IMR-90 (cell line): ENCODE results near the gene BRMS1. TPM values are rescaled to one million over a fixed set of nuclear protein-coding genes. Genes with fewer than 3 reads are reported as not detected.
A peak's percentile ranks its signal among the peaks of the same experiment; 100 is the strongest.

Experiments
- ATAC-seq: fragments of 200-7000 bp; cut with Tn5 transposase; 2 replicates; pipeline ENCODE4 v1.9.1; 2020; ENCODE audit warnings: low read depth, mild to moderate bottlenecking, moderate library complexity
- BruUV-seq: library from RNA; stranded (reverse); fragments of 400-500 nt; replicated peaks from 2 replicates; lab custom pipeline; 2021; lab: Mats Ljungman, UMichigan
- CTCF ChIA-PET: fragments of 300-600 bp; formaldehyde crosslinking; extraction: SDS; loops from one replicate; lab custom pipeline; 2021; ENCODE audit warnings: antibody characterized with exemption; lab: Yijun Ruan, JAX
- POLR2A ChIA-PET: fragments of 300-600 bp; sonication (Branson Sonifier 250); formaldehyde crosslinking; loops from one replicate; lab custom pipeline; 2022; ENCODE audit warnings: antibody characterized with exemption; ENCODE audit not compliant: unreplicated experiment; lab: Charles Lee
- DNase-seq: peaks from one replicate; pipeline ENCODE4 v3.0.0; 2013
- H2AFZ ChIP-seq: replicated peaks from 2 replicates; pipeline ENCODE3; 2013; ENCODE audit warnings: low read length, mild to moderate bottlenecking; ENCODE audit not compliant: poor library complexity
- H2AK5ac ChIP-seq: 2 replicates; pipeline ENCODE4 v1.6.1; 2013; ENCODE audit warnings: low read depth, low read length, inconsistent platforms
- H2AK9ac ChIP-seq: replicated peaks from 2 replicates; pipeline ENCODE3; 2013; ENCODE audit warnings: mild to moderate bottlenecking, low read depth, low read length, moderate library complexity; ENCODE audit not compliant: poor library complexity
- H2BK120ac ChIP-seq: 2 replicates; pipeline ENCODE4 v1.6.1; 2013; ENCODE audit warnings: low read depth, low read length, inconsistent platforms
- H2BK15ac ChIP-seq: 3 replicates; pipeline ENCODE4 v1.6.1; 2013; ENCODE audit warnings: low read depth, low read length, inconsistent platforms
- H2BK20ac ChIP-seq: 2 replicates; pipeline ENCODE4 v1.6.1; 2013; ENCODE audit warnings: low read depth, mild to moderate bottlenecking, inconsistent platforms, low read length, moderate library complexity
- H2BK5ac ChIP-seq: 2 replicates; pipeline ENCODE4 v1.6.1; 2013; ENCODE audit warnings: mild to moderate bottlenecking, low read depth, low read length, inconsistent platforms; ENCODE audit not compliant: poor library complexity, severe bottlenecking
- H3K14ac ChIP-seq: replicated peaks from 2 replicates; pipeline ENCODE4 v1.6.1; 2013; ENCODE audit warnings: low read depth, low read length, inconsistent platforms
- H3K18ac ChIP-seq: 2 replicates; pipeline ENCODE4 v1.6.1; 2013; ENCODE audit warnings: low read depth, low read length, control low read depth
- H3K23ac ChIP-seq: 2 replicates; pipeline ENCODE4 v1.6.1; 2013; ENCODE audit warnings: low read depth, low read length, inconsistent platforms
- H3K27ac ChIP-seq: 2 replicates; pipeline ENCODE4 v1.5.1; 2013; ENCODE audit warnings: mild to moderate bottlenecking, control low read depth, low read length; ENCODE audit not compliant: insufficient read depth
- H3K27me3 ChIP-seq: 2 replicates; pipeline ENCODE4 v1.6.1; 2013; ENCODE audit warnings: low read length; ENCODE audit not compliant: control insufficient read depth, insufficient read depth
- H3K36me3 ChIP-seq: 2 replicates; pipeline ENCODE4 v1.6.1; 2013; ENCODE audit warnings: low read length, mixed read lengths; ENCODE audit not compliant: control insufficient read depth, insufficient read depth
- H3K4ac ChIP-seq: 2 replicates; pipeline ENCODE4 v1.6.1; 2013; ENCODE audit warnings: low read depth, low read length, inconsistent platforms
- H3K4me1 ChIP-seq: 2 replicates; pipeline ENCODE4 v1.6.1; 2013; ENCODE audit warnings: low read length, mixed read lengths; ENCODE audit not compliant: control insufficient read depth, insufficient read depth
- H3K4me2 ChIP-seq: 2 replicates; pipeline ENCODE4 v1.6.1; 2013; ENCODE audit warnings: low read depth, mild to moderate bottlenecking, control low read depth, low read length, moderate library complexity
- H3K4me3 ChIP-seq: 2 replicates; pipeline ENCODE4 v1.5.1; 2013; ENCODE audit warnings: low read depth, mild to moderate bottlenecking, control low read depth, low read length, moderate library complexity; ENCODE audit not compliant: insufficient read depth
- H3K56ac ChIP-seq: 2 replicates; pipeline ENCODE4 v1.6.1; 2013; ENCODE audit warnings: low read length, inconsistent platforms; ENCODE audit not compliant: insufficient read depth; ENCODE audit errors: extremely low read depth
- H3K79me1 ChIP-seq, 2 experiments: 2 replicates each; pipeline ENCODE4 v1.6.1; 2013; ENCODE audit warnings: low read length in 2 of 2, inconsistent platforms in 1 of 2, low read depth in 1 of 2
- H3K9ac ChIP-seq: 2 replicates; pipeline ENCODE4 v1.6.1; 2013; ENCODE audit warnings: low read depth, low read length, control low read depth
- H3K9me1 ChIP-seq: 2 replicates; pipeline ENCODE4 v1.6.1; 2013; ENCODE audit warnings: low read length, inconsistent platforms; ENCODE audit not compliant: insufficient read depth
- H3K9me3 ChIP-seq: 2 replicates; pipeline ENCODE4 v1.6.1; 2013; ENCODE audit warnings: low read length; ENCODE audit not compliant: control insufficient read depth, insufficient read depth
- H4K20me1 ChIP-seq: 2 replicates; pipeline ENCODE4 v1.6.1; 2013; ENCODE audit warnings: low read length, inconsistent platforms; ENCODE audit not compliant: insufficient read depth
- H4K5ac ChIP-seq: 2 replicates; pipeline ENCODE4 v1.6.1; 2013; ENCODE audit warnings: mild to moderate bottlenecking, low read depth, low read length, control low read depth
- H4K8ac ChIP-seq, 2 experiments: 2 replicates each; pipeline ENCODE4 v1.6.1; 2013; ENCODE audit warnings: low read depth in 2 of 2, low read length in 2 of 2, control low read depth in 1 of 2, inconsistent platforms in 1 of 2
- H4K91ac ChIP-seq: 2 replicates; pipeline ENCODE4 v1.6.1; 2013; ENCODE audit warnings: low read depth, low read length, inconsistent platforms; ENCODE audit not compliant: insufficient read depth
- CEBPB ChIP-seq: IDR thresholded peaks from 2 replicates; pipeline ENCODE4 v1.6.1; 2012; ENCODE audit warnings: low read depth, low read length, improper control_type of control experiment
- CHD1 ChIP-seq: IDR thresholded peaks from 2 replicates; pipeline ENCODE4 v1.6.1; 2012; ENCODE audit warnings: low read depth, low read length, improper control_type of control experiment
- FOS ChIP-seq: fragments of 150-350 bp; IDR thresholded peaks from 2 replicates; pipeline ENCODE4 v1.6.1; 2016; ENCODE audit warnings: low read depth, low read length
- MAZ ChIP-seq: IDR thresholded peaks from 2 replicates; pipeline ENCODE4 v1.6.1; 2012; ENCODE audit warnings: low read depth, mild to moderate bottlenecking, low read length, improper control_type of control experiment, moderate library complexity, borderline replicate concordance
- MXI1 ChIP-seq: IDR thresholded peaks from 2 replicates; pipeline ENCODE4 v1.6.1; 2012; ENCODE audit warnings: low read depth, mild to moderate bottlenecking, low read length, moderate library complexity, borderline replicate concordance
- POLR2A ChIP-seq: IDR thresholded peaks from 2 replicates; pipeline ENCODE4 v1.6.1; 2012; ENCODE audit warnings: mild to moderate bottlenecking, low read depth, low read length
- RCOR1 ChIP-seq: IDR thresholded peaks from 2 replicates; pipeline ENCODE4 v1.6.1; 2012; ENCODE audit warnings: mild to moderate bottlenecking, low read length, improper control_type of control experiment; ENCODE audit not compliant: insufficient replicate concordance
- SMC3 ChIP-seq: fragments of 150-350 bp; IDR thresholded peaks from 2 replicates; pipeline ENCODE4 v1.6.1; 2016; ENCODE audit warnings: low read depth, mild to moderate bottlenecking, antibody characterized with exemption, low read length, moderate library complexity
- WGBS, 2 experiments: methylation state at CpG; one replicate each; pipeline versions ENCODE4 v1.1.5 to v1.1.7; 2013; ENCODE audit warnings: missing lambda C conversion rate in 2 of 2; ENCODE audit not compliant: insufficient read length in 1 of 2; ENCODE audit errors: extremely low coverage in 2 of 2; 5-methylcytosine and 5-hydroxymethylcytosine counted together
- dilution Hi-C: fragments of 300-500 bp; cut with HindIII; formaldehyde crosslinking; loops from one replicate; pipeline ENCODE4 v1.14.3; 2018; ENCODE audit warnings: low sequenced_read_pairs; ENCODE audit not compliant: unreplicated experiment
- in situ Hi-C: fragments of 300-500 bp; cut with MboI; formaldehyde crosslinking; loops from 3 replicates; pipeline ENCODE4 v1.14.3; 2019; ENCODE audit warnings: low sequenced_read_pairs, inconsistent platforms, mixed read lengths
- intact Hi-C: fragments of 100-400 bp; cut with micrococcal nuclease; formaldehyde crosslinking; loops from 2 replicates; pipeline ENCODE4 v1.10.0; 2022
- polyA plus RNA-seq, 3 experiments: library from polyadenylated mRNA; depleted of rRNA; stranded (reverse); fragments of >200 nt; gene quantifications; 2 replicates each; pipeline ENCODE4 v1.2.3, GENCODE V29; 2012; ENCODE audit warnings: low replicate concordance in 1 of 3
- total RNA-seq: library from RNA; depleted of rRNA; stranded (reverse); fragments of >200 nt; gene quantifications from 2 replicates; pipeline ENCODE4 v1.2.3, GENCODE V29; 2012

BRMS1 gene
- total and polyA plus RNA-seq, 2 of the 4 experiments (the other 2 are of a cell fraction): 48.3 to 57.9 TPM

DNA sequence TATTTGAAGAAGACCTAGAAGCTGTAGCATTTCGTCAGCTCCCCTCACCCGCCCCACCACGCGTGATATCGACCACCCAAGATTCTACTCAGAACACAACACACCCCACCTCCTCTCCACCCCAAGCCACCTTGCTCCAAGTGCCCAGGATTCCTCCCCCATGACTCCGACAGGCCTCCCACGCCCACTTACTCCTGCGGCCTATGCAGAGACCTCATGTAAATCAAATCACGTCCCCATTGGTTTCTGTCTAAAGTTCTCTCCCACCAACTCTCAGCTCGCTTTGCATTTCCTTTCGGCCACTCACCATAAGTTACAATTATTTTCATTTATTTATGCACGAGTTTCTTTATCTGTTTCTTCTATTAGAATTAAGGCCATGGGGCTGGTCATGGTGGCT is 42.2 kb downstream of the BRMS1 start:
- H3K23ac ChIP-seq: no peak overlapping the region
- no peaks in the 10 kb centered on the region; the same call in 1 of the 2 replicates for H3K9me1 ChIP-seq
- no peak overlapping the region for H4K8ac ChIP-seq
- H3K4me2 ChIP-seq: no peak overlapping the region
- H2AK5ac ChIP-seq: no peak overlapping the region
- H4K5ac ChIP-seq: no peak overlapping the region
- in situ Hi-C loops: no loop called here
- no peaks in the 10 kb centered on the region for H3K4me1 ChIP-seq
- H2BK5ac ChIP-seq: no peak overlapping the region
- no peak overlapping the region for H4K91ac ChIP-seq
- no peak overlapping the region for H3K14ac ChIP-seq
- TF ChIP-seq CHD1 (no peak), CEBPB (no peak), RCOR1 (no peak), SMC3 (no peak), FOS (no peak), MXI1 (no peak), POLR2A (no peak), MAZ (no peak)
- H4K20me1 ChIP-seq: no peaks in the 10 kb centered on the region
- no peak overlapping the region for H3K4ac ChIP-seq
- H2BK15ac ChIP-seq: no peak overlapping the region
- H2AK9ac ChIP-seq: no peak overlapping the region
- no peak overlapping the region for H3K18ac ChIP-seq
- H3K9me3 ChIP-seq: no peaks in the 10 kb centered on the region
- no peak overlapping the region for H3K9ac ChIP-seq
- CTCF ChIA-PET: interaction anchor here (0.9 kb wide), 1 partner anchor 86 kb away, joined by 3 read pairs; no protein-coding TSS in a partner anchor
- H3K27me3 ChIP-seq: peaks cover 19% of the 10 kb centered on the region
- 72% methylated on average over 3 of the region's 12 CpGs; no CpG with 5 or more reads in 1 of the 2 experiments for WGBS, 2 experiments
- no peak for DNase-seq
- ATAC-seq: no peak
- POLR2A ChIA-PET: no interaction called here
- H2BK120ac ChIP-seq: no peak overlapping the region
- H3K79me1 ChIP-seq: no peaks in the 10 kb centered on the region
- H2BK20ac ChIP-seq: no peak overlapping the region
- intact Hi-C loops: no loop called here
- no peaks in the 10 kb centered on the region for H3K36me3 ChIP-seq
- no peak overlapping the region for H3K56ac ChIP-seq
- peak overlapping the region; percentile 63 for H2AFZ ChIP-seq
- BruUV-seq: no TSS peak
- H3K27ac ChIP-seq: no peak overlapping the region
- no peak overlapping the region for H3K4me3 ChIP-seq
- dilution Hi-C loops: no loop called here
